22Rv1 (cell line): ENCODE data around the gene ACRBP.

ENCODE experiments used
- H3K27ac ChIP-seq: fragments of 450-650 bp; 2 replicates; pipeline ENCODE4 v1.5.1; 2017
- ZFX ChIP-seq: fragments of 450-650 bp; IDR thresholded peaks from 2 replicates; pipeline ENCODE4 v1.6.1; 2017; ENCODE audit warnings: antibody characterized with exemption, borderline replicate concordance
- TF ChIP-seq, protein P1 (sequence below): fragments of 450-650 bp; IDR thresholded peaks from 2 replicates; pipeline ENCODE4 v1.5.1; 2017; ENCODE audit warnings: mild to moderate bottlenecking

ACRBP gene

DNA sequence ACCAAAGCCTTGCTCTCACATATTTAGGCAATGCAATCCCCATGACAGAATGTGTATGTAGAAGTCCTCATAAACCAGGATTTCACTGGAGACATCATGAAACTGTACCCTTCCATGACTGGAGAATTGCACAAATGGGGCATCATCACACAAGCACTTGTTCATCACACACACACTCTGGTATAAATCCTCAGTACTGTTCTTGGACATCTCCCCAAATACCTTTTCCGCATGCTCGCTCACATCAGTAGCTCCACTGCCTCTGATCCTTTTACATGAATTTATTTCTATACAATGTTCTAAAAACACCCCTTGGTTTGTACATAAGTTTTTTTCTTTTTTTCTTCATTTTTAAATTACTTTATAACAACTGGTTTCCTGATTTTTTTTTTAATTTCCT, 19.0 kb upstream of the ACRBP start:
- TF ChIP-seq, protein P1, sequence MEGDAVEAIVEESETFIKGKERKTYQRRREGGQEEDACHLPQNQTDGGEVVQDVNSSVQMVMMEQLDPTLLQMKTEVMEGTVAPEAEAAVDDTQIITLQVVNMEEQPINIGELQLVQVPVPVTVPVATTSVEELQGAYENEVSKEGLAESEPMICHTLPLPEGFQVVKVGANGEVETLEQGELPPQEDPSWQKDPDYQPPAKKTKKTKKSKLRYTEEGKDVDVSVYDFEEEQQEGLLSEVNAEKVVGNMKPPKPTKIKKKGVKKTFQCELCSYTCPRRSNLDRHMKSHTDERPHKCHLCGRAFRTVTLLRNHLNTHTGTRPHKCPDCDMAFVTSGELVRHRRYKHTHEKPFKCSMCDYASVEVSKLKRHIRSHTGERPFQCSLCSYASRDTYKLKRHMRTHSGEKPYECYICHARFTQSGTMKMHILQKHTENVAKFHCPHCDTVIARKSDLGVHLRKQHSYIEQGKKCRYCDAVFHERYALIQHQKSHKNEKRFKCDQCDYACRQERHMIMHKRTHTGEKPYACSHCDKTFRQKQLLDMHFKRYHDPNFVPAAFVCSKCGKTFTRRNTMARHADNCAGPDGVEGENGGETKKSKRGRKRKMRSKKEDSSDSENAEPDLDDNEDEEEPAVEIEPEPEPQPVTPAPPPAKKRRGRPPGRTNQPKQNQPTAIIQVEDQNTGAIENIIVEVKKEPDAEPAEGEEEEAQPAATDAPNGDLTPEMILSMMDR: no peak
- no peak for TF ChIP-seq ZFX

GRCh38 chr12:6664902-6665301, 17.7 kb upstream of the ACRBP start:
- H3K27ac ChIP-seq: 0 out of 2 replicates have a peak overlapping the region, but pooled peaks have one; percentile 82

More for the DNA sequence above, 19.0 kb upstream of the ACRBP start:
- no peak overlapping the region for H3K27ac ChIP-seq

GRCh38 chr12:6662906-6663742, 15.9 kb upstream of the ACRBP start, which contains the start of gene ING4:
ING4 (minus strand) TSS chr12:6663119; CDS start chr12:6663101, 18 bp downstream.
- no peak for TF ChIP-seq ZFX
- TF ChIP-seq, protein P1: no peak
- H3K27ac ChIP-seq: peak within 1 kb of the TSS; percentile 82

More at GRCh38 chr12:6664902-6665301, 17.7 kb upstream of the ACRBP start:
- TF ChIP-seq ZFX: no peak
- TF ChIP-seq, protein P1: no peak

GRCh38 chr12:6662602-6662905, 15.3 kb upstream of the ACRBP start:
- H3K27ac ChIP-seq: peak overlapping the region; percentile 82
- TF ChIP-seq, protein P1: no peak
- no peak for TF ChIP-seq ZFX

DNA sequence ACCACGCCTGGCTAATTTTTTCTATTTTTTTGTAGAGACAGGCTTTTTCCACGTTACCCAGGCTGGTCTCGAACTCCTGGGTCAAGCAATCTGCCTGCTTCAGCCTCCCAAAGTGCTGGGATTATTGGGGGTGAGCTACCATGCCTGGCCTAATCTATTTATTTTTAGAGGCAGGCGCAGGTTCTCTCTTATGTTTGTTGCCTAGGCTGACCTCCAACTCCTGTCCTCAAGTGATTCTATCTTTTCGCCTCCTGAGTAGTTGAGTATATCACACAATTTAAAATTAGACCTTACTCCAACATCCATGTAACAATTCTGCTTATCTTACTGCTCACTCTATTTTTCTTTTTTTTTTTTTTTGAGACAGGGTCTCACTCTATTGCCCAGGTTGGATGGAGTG, 6.8 kb upstream of the ACRBP start:
- TF ChIP-seq, protein P1: no peak
- TF ChIP-seq ZFX: no peak
- no peak overlapping the region for H3K27ac ChIP-seq

DNA sequence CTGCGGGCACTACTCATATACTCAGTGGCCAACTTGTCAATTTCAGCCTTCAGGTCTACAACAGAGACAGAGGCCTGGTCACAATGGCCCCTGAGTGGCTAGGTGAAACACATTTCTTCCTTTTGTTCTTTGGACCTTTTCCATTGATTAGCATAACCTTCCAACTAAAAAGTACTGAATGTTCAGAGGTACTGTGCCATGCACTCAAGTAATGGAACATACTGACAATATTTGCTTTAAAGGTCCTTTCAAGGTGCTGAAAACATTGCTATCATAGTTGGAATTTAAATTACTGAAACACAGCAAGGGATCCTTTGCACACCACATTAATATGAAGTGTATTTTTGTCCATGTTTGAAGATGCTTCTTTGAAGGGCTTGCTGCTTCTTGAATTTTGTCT, 6.1 kb upstream of the ACRBP start:
- no peak overlapping the region for H3K27ac ChIP-seq
- TF ChIP-seq, protein P1: no peak
- no peak for TF ChIP-seq ZFX

- TF ChIP-seq, protein P1: no peak
- no peak for TF ChIP-seq ZFX
- H3K27ac ChIP-seq: no peak overlapping the region
These were observed 5.2 kb upstream of the ACRBP start for GRCh38 chr12:6652391-6652790.
